Fibroblast of lung (primary cell): ENCODE data around the gene LRMDA. TPM values are rescaled to one million over a fixed set of nuclear protein-coding genes. Genes with fewer than 3 reads are reported as not detected.

Experiments used
- DNase-seq, 2 donors: peaks; one replicate each; pipeline versions ENCODE4 v3.0.0 to v3.0.0-alpha.2; 2010; ENCODE audit warnings: low read depth in 2 of 2
- H2AFZ ChIP-seq: 2 replicates; pipeline ENCODE4 v1.5.1; 2012; ENCODE audit warnings: low read length, control low read depth, inconsistent platforms
- H3K27ac ChIP-seq: 2 replicates; pipeline ENCODE4 v1.5.1; 2011; ENCODE audit warnings: low read length, control low read depth; ENCODE audit not compliant: insufficient read depth
- H3K27me3 ChIP-seq: 2 replicates; pipeline ENCODE4 v1.5.1; 2011; ENCODE audit warnings: mild to moderate bottlenecking, low read length; ENCODE audit not compliant: control insufficient read depth, insufficient read depth
- H3K36me3 ChIP-seq: 2 replicates; pipeline ENCODE4 v1.5.1; 2011; ENCODE audit warnings: low read length; ENCODE audit not compliant: control insufficient read depth, insufficient read depth
- H3K4me1 ChIP-seq: 2 replicates; pipeline ENCODE4 v1.5.1; 2011; ENCODE audit warnings: low read length; ENCODE audit not compliant: control insufficient read depth, insufficient read depth; ENCODE audit errors: extremely low read depth
- H3K4me2 ChIP-seq: 2 replicates; pipeline ENCODE4 v1.5.1; 2011; ENCODE audit warnings: low read length, control low read depth; ENCODE audit not compliant: insufficient read depth; ENCODE audit errors: extremely low read depth
- H3K4me3 ChIP-seq, 4 experiments: fragments of 200-600 bp in 1 of 4; sonication (generic) in 1 of 4; replicated peaks in 1 of 4; 2 replicates each; pipeline ENCODE4 v1.5.1; 2011 to 2016; ENCODE audit warnings: low read length in 4 of 4, low read depth in 3 of 4, mild to moderate bottlenecking in 3 of 4, control low read depth in 2 of 4, inconsistent platforms in 1 of 4, mixed read lengths in 1 of 4; ENCODE audit not compliant: insufficient read depth in 1 of 4; ENCODE audit errors: control extremely low read depth in 1 of 4
- H3K79me2 ChIP-seq: 2 replicates; pipeline ENCODE4 v1.5.1; 2012; ENCODE audit warnings: mild to moderate bottlenecking, low read length, inconsistent platforms; ENCODE audit not compliant: control insufficient read depth, insufficient read depth
- H3K9ac ChIP-seq: 2 replicates; pipeline ENCODE4 v1.5.1; 2011; ENCODE audit warnings: mild to moderate bottlenecking, low read length, control low read depth; ENCODE audit not compliant: insufficient read depth
- H3K9me3 ChIP-seq: 2 replicates; pipeline ENCODE4 v1.5.1; 2012; ENCODE audit warnings: low read depth, low read length; ENCODE audit not compliant: control insufficient read depth, insufficient read depth
- H4K20me1 ChIP-seq: 2 replicates; pipeline ENCODE4 v1.5.1; 2011; ENCODE audit warnings: low read length; ENCODE audit not compliant: control insufficient read depth, insufficient read depth; ENCODE audit errors: extremely low read depth
- EZH2 ChIP-seq: IDR thresholded peaks from 2 replicates; pipeline ENCODE4 v1.5.1; 2012; ENCODE audit warnings: low read length, control low read depth, mild to moderate bottlenecking; ENCODE audit errors: missing control alignments
- polyA plus RNA-seq, 2 donors: library from polyadenylated mRNA; depleted of rRNA in 1 of 2; stranded (reverse) in 1 of 2; unstranded in 1 of 2; fragments of >200 nt; gene quantifications; 2 replicates each; pipeline ENCODE4 v1.2.1, GENCODE V29; 2011 to 2012; ENCODE audit warnings: missing spikeins in 1 of 2
- total RNA-seq: library from RNA; depleted of rRNA; stranded (reverse); fragments of >200 nt; gene quantifications from 2 replicates; pipeline ENCODE4 v1.2.1, GENCODE V29; 2014
- TF ChIP-seq, protein P1 (sequence below), 2 donors: IDR thresholded peaks in 1 of 2; conservative IDR thresholded peaks in 1 of 2; 1 replicate in 1 of 2; 2 replicates in 1 of 2; pipeline ENCODE4 v1.5.1; 2011 to 2012; ENCODE audit warnings: low read length in 2 of 2, control low read depth in 1 of 2, inconsistent platforms in 1 of 2, low read depth in 1 of 2, mild to moderate bottlenecking in 1 of 2

The LRMDA gene
- total and polyA plus RNA-seq, 2 donors (not counting 1 experiment from before 2014, with no cell fraction given): 1.7 to 2.0 TPM

- Histone ChIP-seq H2AFZ (no peak overlapping the region), H3K36me3 (no peaks in the 10 kb centered on the region), H3K27me3 (peaks cover 1% of the 10 kb centered on the region), H3K9me3 (no peaks in the 10 kb centered on the region), H3K27ac (no peak overlapping the region), H3K4me1 (no peaks in the 10 kb centered on the region), H4K20me1 (no peaks in the 10 kb centered on the region), H3K9ac (no peak overlapping the region), H3K79me2 (no peaks in the 10 kb centered on the region), H3K4me3 (no peak overlapping the region), H3K4me2 (no peak overlapping the region)
- DNase-seq: no peak
- no peak for TF ChIP-seq EZH2
- TF ChIP-seq, protein P1, sequence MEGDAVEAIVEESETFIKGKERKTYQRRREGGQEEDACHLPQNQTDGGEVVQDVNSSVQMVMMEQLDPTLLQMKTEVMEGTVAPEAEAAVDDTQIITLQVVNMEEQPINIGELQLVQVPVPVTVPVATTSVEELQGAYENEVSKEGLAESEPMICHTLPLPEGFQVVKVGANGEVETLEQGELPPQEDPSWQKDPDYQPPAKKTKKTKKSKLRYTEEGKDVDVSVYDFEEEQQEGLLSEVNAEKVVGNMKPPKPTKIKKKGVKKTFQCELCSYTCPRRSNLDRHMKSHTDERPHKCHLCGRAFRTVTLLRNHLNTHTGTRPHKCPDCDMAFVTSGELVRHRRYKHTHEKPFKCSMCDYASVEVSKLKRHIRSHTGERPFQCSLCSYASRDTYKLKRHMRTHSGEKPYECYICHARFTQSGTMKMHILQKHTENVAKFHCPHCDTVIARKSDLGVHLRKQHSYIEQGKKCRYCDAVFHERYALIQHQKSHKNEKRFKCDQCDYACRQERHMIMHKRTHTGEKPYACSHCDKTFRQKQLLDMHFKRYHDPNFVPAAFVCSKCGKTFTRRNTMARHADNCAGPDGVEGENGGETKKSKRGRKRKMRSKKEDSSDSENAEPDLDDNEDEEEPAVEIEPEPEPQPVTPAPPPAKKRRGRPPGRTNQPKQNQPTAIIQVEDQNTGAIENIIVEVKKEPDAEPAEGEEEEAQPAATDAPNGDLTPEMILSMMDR (conservative IDR thresholded peaks at IDR 0.05 in 1 of 2, IDR thresholded peaks at IDR 0.05 in 1 of 2; ENCODE audit: low read depth in 1 of 2, low read length in 2 of 2): no peak
Measured at GRCh38 chr10:75622503-75622902, 191.1 kb downstream of the LRMDA start.

GRCh38 chr10:75623310-75624093 is 192.1 kb downstream of the LRMDA start:
- no peak for DNase-seq
- no peaks in the 10 kb centered on the region for H3K9me3 ChIP-seq
- no peaks in the 10 kb centered on the region for H4K20me1 ChIP-seq
- no peak overlapping the region for H3K4me2 ChIP-seq
- no peak overlapping the region for H3K9ac ChIP-seq
- no peaks in the 10 kb centered on the region for H3K36me3 ChIP-seq
- H3K27ac ChIP-seq: no peak overlapping the region
- no peaks in the 10 kb centered on the region for H3K4me1 ChIP-seq
- no peak overlapping the region for H2AFZ ChIP-seq
- H3K4me3 ChIP-seq: no peak overlapping the region
- no peaks in the 10 kb centered on the region for H3K79me2 ChIP-seq
- H3K27me3 ChIP-seq: no peaks in the 10 kb centered on the region
- TF ChIP-seq EZH2: no peak
- TF ChIP-seq, protein P1 (conservative IDR thresholded peaks at IDR 0.05 in 1 of 2, IDR thresholded peaks at IDR 0.05 in 1 of 2; ENCODE audit: low read depth in 1 of 2, low read length in 2 of 2): no peak

- no peaks in the 10 kb centered on the region for H4K20me1 ChIP-seq
- DNase-seq: no peak
- TF ChIP-seq EZH2: no peak
- TF ChIP-seq, protein P1 (conservative IDR thresholded peaks at IDR 0.05 in 1 of 2, IDR thresholded peaks at IDR 0.05 in 1 of 2; ENCODE audit: low read depth in 1 of 2, low read length in 2 of 2): no peak
- H3K9ac ChIP-seq: no peak overlapping the region
- H3K36me3 ChIP-seq: no peaks in the 10 kb centered on the region
- no peak overlapping the region for H3K27ac ChIP-seq
- no peaks in the 10 kb centered on the region for H3K9me3 ChIP-seq
- H2AFZ ChIP-seq: no peak overlapping the region
- no peak overlapping the region for H3K4me2 ChIP-seq
- H3K4me3 ChIP-seq: no peak overlapping the region
- no peaks in the 10 kb centered on the region for H3K4me1 ChIP-seq
- no peaks in the 10 kb centered on the region for H3K27me3 ChIP-seq
- H3K79me2 ChIP-seq: no peaks in the 10 kb centered on the region
Measured at GRCh38 chr10:75624638-75625037, 193.2 kb downstream of the LRMDA start.
